IPS-NIHi7 (cell line): ENCODE results near the gene NLRP3.
"Not testable (repeated sequence)": the region's sequence is repeated elsewhere in the genome, so short reads cannot be mapped to it uniquely, and the experiment has no call there.

Experiments
- DNase-seq: peaks from one replicate; pipeline ENCODE4 v3.0.0; 2012; ENCODE audit warnings: mixed read lengths; ENCODE audit errors: extremely low spot score

The NLRP3 gene

GRCh38 chr1:247469141-247469535 lies 53.2 kb downstream of the NLRP3 start:
- DNase-seq: no peak

- DNase-seq: not testable (repeated sequence)
Observed at GRCh38 chr1:247470942-247471429, 55.0 kb downstream of the NLRP3 start.

DNA sequence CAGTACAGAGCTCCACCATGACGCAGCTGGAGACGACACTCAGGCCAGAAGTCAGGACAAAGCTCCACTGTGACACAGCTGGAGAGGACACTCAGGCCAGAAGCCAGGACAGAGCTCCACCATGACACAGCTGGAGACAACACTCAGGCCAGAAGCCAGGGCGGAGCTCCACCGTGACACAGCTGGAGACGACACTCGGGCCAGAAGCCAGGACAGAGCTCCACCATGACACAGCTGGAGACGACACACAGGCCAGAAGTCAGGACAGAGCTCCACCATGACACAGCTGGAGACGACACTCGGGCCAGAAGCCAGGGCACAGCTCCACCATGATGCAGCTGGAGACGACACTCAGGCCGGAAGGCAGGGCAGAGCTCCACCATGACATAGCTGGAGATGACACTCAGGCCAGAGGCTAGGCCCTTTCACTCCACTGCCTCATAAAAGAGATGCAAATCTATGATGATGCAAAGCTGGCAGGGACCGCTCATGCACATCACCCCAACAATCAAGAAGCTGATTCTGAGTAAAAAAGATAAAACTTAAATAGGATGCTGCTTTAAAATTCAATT lies 55.6 kb downstream of the NLRP3 start:
- no peak for DNase-seq

DNA sequence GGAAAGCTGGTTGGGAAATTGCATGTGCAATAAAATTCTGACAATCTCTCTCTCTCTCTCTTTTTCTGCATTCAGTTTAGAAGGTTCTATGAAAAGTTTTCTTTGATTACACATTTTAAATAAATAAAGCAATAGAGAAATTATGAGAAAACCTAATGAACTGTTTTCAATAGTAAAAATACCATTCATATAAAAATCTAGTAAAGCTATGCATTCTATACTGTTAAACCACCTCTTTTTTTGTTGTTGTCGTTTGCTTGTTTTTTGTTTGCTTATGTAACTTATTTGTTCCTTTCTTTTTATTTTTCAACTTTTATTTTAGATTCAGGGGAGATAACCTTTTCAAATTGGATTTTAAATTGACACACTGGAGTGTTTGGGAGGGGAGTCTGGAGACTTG lies 56.1 kb downstream of the NLRP3 start:
- no peak for DNase-seq

DNA sequence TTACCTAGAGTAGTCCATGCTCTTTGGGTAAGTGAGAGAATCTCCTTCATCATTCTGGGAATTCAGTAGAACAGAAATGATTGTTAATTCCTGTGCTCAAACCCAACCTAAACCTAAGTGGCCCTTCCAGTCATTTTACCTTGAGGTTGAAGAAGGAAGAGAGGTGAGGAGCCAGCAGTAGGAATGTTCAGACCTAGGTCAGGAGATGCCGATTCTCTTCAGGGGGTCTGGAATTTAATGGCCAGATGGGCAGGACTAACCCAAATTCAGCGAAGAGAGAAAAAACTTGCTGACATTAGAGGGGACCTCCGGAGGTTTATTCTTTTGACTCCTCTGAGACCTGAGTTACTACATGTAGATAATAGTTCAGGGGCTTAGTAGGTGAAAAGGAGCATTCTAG lies 58.4 kb downstream of the NLRP3 start:
- DNase-seq: no peak

DNA sequence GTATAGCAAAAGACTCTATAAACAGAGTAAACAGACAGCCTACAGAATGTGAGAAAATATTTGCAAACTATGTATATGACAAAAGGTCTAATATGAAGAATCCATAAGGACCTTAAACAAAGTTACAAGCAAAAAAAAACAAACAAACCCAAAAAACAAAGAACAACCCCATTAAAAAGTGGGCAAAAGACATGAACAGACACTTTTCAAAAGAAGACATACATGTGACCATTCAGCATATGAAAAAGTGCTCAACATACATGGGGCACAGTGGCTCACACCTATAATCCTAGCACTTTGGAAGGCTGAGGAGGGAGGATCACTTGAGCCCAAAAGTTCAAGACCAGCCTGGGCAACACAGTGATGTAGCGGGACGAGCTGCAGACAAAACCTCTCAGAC lies 59.8 kb downstream of the NLRP3 start:
- DNase-seq: no peak

DNA sequence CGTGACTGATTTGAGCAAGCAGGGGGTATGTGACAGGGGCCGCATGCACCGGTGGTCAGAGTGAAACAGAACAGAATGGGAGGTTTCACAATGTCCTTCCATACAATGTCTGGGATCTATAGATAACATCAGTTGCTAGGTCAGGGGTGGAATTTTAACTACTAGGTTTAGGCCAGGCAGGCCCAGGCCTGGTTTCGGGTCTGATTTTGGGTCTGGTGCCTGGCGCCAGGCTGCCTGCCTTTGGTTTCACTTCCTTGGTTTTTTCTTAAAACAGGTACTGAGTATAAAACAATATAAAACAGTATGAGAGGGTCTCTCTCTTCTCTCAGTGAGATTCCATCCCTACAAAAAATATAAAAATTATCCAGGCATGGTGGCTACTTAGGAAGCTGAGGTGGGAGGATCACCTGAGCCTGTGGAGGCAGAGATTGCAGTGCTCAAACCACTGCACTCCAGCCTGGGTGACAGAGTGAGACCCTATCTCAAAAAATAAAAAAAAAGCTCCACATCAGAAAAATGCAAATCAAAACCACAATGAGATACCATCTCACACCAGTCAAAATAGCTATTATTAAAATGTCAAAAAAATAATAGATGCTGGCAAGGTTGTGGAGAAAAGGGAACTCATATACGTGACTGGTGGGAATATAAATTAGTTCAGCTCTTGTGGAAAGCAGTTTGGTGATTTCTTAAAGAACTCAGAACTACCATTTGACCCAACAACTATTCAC lies 60.5 kb downstream of the NLRP3 start:
- DNase-seq: not testable (repeated sequence)

- no peak for DNase-seq
Observed at GRCh38 chr1:247482747-247483146, 66.8 kb downstream of the NLRP3 start.

DNA sequence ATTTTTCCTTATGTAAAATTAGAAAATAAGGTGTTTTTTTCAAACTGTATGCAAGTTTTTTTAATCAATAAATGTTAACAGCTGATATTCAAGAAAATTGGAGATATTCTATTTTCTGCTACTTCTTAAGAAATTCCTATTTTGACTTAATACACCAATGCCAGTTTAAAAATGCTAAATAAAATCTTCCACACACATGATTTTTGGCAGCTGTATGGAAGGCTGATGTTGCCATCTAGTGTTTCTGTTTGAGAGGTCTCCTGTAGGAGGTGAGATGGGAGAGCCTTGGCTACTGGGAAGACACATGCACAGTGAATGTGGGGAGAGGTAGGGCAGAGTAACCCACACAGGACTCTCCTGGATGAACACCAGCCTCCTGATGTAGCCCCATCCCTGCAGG lies 71.1 kb downstream of the NLRP3 start:
- DNase-seq: peak; percentile 78

DNA sequence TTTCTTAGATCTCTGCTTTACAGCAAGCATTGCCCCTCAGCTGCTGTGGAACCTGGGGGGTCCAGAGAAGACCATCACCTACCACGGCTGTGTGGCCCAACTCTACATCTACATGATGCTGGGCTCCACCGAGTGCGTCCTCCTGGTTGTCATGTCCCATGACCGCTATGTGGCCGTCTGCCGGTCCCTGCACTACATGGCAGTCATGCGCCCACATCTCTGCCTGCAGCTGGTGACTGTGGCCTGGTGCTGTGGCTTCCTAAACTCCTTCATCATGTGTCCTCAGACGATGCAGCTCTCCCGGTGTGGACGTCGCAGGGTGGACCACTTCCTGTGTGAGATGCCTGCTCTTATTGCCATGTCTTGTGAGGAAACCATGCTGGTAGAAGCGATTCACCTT lies 75.4 kb downstream of the NLRP3 start:
- no peak for DNase-seq

- DNase-seq: no peak
Observed at GRCh38 chr1:247493106-247493505, 77.1 kb downstream of the NLRP3 start.

DNA sequence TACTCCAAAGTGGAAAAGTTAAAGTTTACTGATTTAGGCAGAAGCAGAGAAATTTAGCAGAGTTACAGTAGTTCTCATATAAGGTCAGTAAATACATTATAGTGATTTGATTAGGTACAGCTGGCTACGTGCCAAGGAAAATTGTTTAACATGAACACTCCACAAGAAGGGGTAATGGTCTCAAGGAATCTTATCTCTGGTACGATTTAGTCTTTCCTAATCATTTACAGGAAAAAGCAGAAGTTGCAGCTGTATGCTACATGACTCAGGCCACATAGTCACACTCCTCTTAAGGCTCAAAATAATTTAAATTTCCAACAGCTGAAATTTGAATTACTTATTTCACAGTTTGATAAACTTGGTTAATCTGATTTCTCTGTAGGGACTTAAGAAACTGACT lies 78.8 kb downstream of the NLRP3 start:
- no peak for DNase-seq

DNA sequence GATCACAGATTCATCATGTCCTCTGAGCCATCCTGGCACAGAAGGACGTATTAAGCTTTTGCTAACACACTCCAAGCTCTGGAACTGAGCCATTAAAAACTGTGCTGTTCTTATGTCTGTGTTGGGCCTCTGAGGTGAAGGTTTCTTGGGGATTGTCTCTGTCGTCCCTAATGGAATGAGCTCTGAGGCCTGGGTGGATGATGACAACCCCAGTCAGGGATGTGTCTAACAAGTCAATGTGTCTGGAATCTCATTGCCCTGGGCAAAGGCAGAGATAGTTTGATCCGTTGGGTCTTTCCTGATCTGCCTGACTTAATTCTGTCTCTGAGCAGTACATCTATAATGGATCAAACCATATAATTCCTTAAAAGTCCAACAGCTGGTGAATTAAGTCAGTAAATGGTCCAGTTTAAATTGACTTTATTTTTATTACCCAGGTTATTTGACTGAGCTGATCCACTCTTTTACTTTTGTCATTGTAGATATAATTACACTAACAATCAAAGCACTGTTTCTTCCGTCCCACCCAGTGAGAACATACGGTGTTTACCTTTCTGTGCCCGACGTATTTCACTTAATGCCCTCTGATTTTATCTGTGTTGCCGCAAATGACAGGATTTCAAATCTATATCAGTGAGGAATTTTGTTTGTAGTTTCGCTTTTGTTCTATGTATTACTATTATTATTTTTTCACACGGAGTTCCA lies 80.8 kb downstream of the NLRP3 start:
- DNase-seq: no peak
